ENCODE results near the gene INTS7.
A peak's percentile ranks its signal among the peaks of the same experiment; 100 is the strongest.
"Not testable (repeated sequence)": the region's sequence is repeated elsewhere in the genome, so short reads cannot be mapped to it uniquely, and the experiment has no call there.

Gene INTS7

GRCh38 chr1:212035835-212036605 is 663 bp upstream of the INTS7 start:
- DNase-seq, result no peak

- DNase-seq, result no peak
These were observed 738 bp downstream of the INTS7 start for GRCh38 chr1:212034516-212035122.

GRCh38 chr1:212030936-212031528 is 4.3 kb downstream of the INTS7 start:
- no peak for DNase-seq

- not testable (repeated sequence) for DNase-seq
These were observed 7.6 kb downstream of the INTS7 start for GRCh38 chr1:212027727-212028126.

GRCh38 chr1:212024469-212025149 is 10.7 kb downstream of the INTS7 start:
- DNase-seq, result no peak

- DNase-seq, result not testable (repeated sequence)
These were observed 12.4 kb downstream of the INTS7 start for GRCh38 chr1:212022908-212023307.

GRCh38 chr1:212021563-212021962 is 13.8 kb downstream of the INTS7 start:
- DNase-seq, result no peak

GRCh38 chr1:212020975-212021374 is 14.4 kb downstream of the INTS7 start:
- DNase-seq, result no peak

GRCh38 chr1:212013672-212014071 is 21.7 kb downstream of the INTS7 start:
- DNase-seq, result no peak

- peak; percentile 64 for DNase-seq
These were observed 23.2 kb downstream of the INTS7 start for GRCh38 chr1:212012034-212012740.

- no peak for DNase-seq
These were observed 25.4 kb downstream of the INTS7 start for GRCh38 chr1:212010004-212010403.

GRCh38 chr1:212009561-212009960 is 25.8 kb downstream of the INTS7 start:
- DNase-seq, result no peak

GRCh38 chr1:212007886-212008285 is 27.5 kb downstream of the INTS7 start:
- DNase-seq, result no peak

- no peak for DNase-seq
These were observed 28.2 kb downstream of the INTS7 start for GRCh38 chr1:212007178-212007577.

- no peak for DNase-seq
These were observed 30.3 kb downstream of the INTS7 start for GRCh38 chr1:212004895-212005608.

- no peak for DNase-seq
These were observed 32.8 kb downstream of the INTS7 start for GRCh38 chr1:212002536-212002935.

GRCh38 chr1:211997426-211997825 is 37.9 kb downstream of the INTS7 start:
- not testable (repeated sequence) for DNase-seq

- no peak for DNase-seq
These were observed 43.7 kb downstream of the INTS7 start for GRCh38 chr1:211991695-211992094.

- DNase-seq, result no peak
These were observed 48.6 kb downstream of the INTS7 start for GRCh38 chr1:211986628-211987254.

- DNase-seq, result no peak
These were observed 49.6 kb downstream of the INTS7 start for GRCh38 chr1:211985556-211986264.

GRCh38 chr1:211978596-211978995 is 56.8 kb downstream of the INTS7 start:
- DNase-seq, result no peak

All from CD4-positive, alpha-beta T cell treated with Interleukin-15 for 1 hour (primary cell).